ENCODE data around the gene MRGPRX3. TPM values are rescaled to one million over a fixed set of nuclear protein-coding genes. Genes with fewer than 3 reads are reported as not detected.

Gene MRGPRX3
- total RNA-seq, 2 experiments from 2014 or later = not detected

DNA sequence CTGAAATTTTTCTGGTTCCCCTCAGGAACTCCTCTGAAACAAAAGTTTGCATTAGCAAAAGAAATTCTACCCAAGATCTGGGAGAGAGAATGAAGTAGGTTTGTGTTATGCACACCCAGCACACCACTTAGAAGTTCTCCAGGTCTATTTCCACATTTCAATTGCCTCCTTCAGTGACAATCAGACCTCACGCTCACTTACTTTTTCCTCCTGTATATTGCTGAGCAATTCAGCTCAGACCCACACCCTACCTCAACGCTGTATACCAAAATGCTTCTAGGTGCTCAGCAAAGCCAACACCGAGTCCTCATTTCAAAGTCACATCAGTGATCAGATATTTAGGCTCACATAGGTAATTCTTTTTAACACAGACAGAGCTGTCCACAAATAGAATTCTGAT lies 19.2 kb downstream of the MRGPRX3 start:
- POLR2A ChIA-PET = no interaction called here
- CTCF ChIA-PET = no interaction called here

DNA sequence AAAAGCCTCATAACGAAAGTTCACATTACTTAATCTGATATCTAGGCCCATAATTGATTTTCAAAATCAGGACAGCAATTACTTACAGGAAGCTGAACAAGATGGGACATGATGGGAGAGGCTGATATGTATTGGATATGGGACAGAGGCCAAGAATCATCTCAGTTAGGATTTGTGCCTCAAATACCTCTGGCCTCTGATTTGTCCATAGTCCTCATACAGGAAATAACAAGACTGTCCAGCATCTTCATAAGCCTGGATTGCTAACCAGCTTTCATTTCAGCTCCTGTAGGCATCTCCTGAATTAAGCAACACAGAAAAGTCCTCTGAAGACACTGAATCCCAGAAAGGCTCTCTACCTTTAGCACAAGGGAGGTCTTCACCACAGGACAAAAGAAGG lies 36.0 kb downstream of the MRGPRX3 start:
- CTCF ChIA-PET = no interaction called here
- no peaks in the 10 kb centered on the region for H3K4me1 ChIP-seq (ENCODE audit: insufficient read depth, low read length)
- Mint-ChIP-seq H3K36me3 (ENCODE audit: low read depth) (no peaks in the 10 kb centered on the region), H3K4me1 (ENCODE audit: low read depth) (no peaks in the 10 kb centered on the region), H3K4me3 (no peak overlapping the region), H3K9me3 (peaks cover 4% of the 10 kb centered on the region), H3K27me3 (peaks cover 19% of the 10 kb centered on the region), H3K27ac (no peak overlapping the region)
- intact Hi-C loops (cut with DNase I, micrococcal nuclease) = no loop called here
- no peak for DNase-seq
- TF ChIP-seq CTCF (IDR thresholded peaks at IDR 0.05) = no peak
- no peak for ATAC-seq (ENCODE audit: poor library complexity)
- H3K27me3 ChIP-seq (ENCODE audit: control insufficient read depth in 1 of 2, insufficient read depth in 2 of 2, low read length in 2 of 2) = peaks cover 0 to 4% of the 10 kb centered on the region in 2 experiments
- H3K9me3 ChIP-seq (ENCODE audit: control insufficient read depth in 1 of 2, insufficient read depth in 1 of 2, low read length in 2 of 2) = no peaks in the 10 kb centered on the region
- POLR2A ChIA-PET = interaction anchor here (0.6 kb wide), 1 partner anchor 84 kb away, joined by 3 read pairs; no protein-coding TSS in a partner anchor
- no peak overlapping the region for H3K4me3 ChIP-seq (ENCODE audit: low read length)
- no peaks in the 10 kb centered on the region for H3K36me3 ChIP-seq (ENCODE audit: insufficient read depth, low read length)
- H3K27ac ChIP-seq (ENCODE audit: low read depth in 1 of 2, low read length in 2 of 2) = no peak overlapping the region

More for the DNA sequence above, 19.2 kb downstream of the MRGPRX3 start:
- intact Hi-C loops (cut with DNase I, micrococcal nuclease) = no loop called here
- ATAC-seq (ENCODE audit: poor library complexity) (no peak), DNase-seq (no peak)
- Histone ChIP-seq H3K27me3 (ENCODE audit: control insufficient read depth in 1 of 2, insufficient read depth in 2 of 2, low read length in 2 of 2) (peaks cover 0 to 5% of the 10 kb centered on the region in 2 experiments), H3K9me3 (ENCODE audit: control insufficient read depth in 1 of 2, insufficient read depth in 1 of 2, low read length in 2 of 2) (no peaks in the 10 kb centered on the region), H3K4me1 (ENCODE audit: insufficient read depth, low read length) (no peaks in the 10 kb centered on the region), H3K36me3 (ENCODE audit: insufficient read depth, low read length) (no peaks in the 10 kb centered on the region), H3K4me3 (ENCODE audit: low read length) (no peak overlapping the region), H3K27ac (ENCODE audit: low read depth in 1 of 2, low read length in 2 of 2) (no peak overlapping the region)
- Mint-ChIP-seq H3K27ac (no peak overlapping the region), H3K4me3 (no peak overlapping the region), H3K27me3 (peaks cover 54% of the 10 kb centered on the region), H3K36me3 (ENCODE audit: low read depth) (no peaks in the 10 kb centered on the region), H3K4me1 (ENCODE audit: low read depth) (no peaks in the 10 kb centered on the region), H3K9me3 (peaks cover 3% of the 10 kb centered on the region)
- TF ChIP-seq CTCF (IDR thresholded peaks at IDR 0.05) = no peak

DNA sequence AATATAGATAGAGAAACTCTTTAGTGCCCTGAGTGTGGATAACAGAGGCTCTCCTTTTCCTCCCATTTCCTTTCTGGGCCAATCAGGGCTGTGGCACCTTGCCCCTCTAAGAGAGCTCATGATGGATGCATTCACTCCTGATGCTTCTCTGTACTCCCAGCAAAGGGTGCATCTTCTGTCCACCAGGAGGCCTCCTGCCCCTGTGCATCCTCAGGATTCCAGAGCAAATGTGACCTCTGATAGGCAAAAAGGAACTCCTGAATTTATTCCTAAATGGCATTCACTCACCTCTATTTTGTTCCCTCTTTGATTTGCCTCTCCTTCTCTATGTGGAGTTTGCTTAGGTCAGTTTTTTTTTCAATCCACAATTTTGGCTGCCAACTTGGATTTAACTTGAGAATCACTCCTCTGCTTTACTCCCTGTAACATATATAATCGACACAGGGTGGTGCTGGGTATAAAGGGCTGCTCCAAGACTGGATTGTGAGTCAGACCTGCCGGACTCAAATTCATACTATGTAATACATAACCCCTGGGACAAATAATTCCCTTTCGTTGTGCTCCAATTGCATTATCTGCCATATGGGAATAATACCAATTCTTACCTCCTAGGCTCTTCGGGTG lies 39.1 kb downstream of the MRGPRX3 start:
- POLR2A ChIA-PET = no interaction called here
- TF ChIP-seq CTCF (IDR thresholded peaks at IDR 0.05) = no peak
- H3K36me3 Mint-ChIP-seq (ENCODE audit: low read depth) = no peaks in the 10 kb centered on the region
- ATAC-seq (ENCODE audit: poor library complexity) (no peak), DNase-seq (peak in 1 of 14 experiments; percentile 17)
- no peak overlapping the region for H3K27ac Mint-ChIP-seq
- H3K27me3 ChIP-seq (ENCODE audit: control insufficient read depth in 1 of 2, insufficient read depth in 2 of 2, low read length in 2 of 2) = peaks cover 2 to 9% of the 10 kb centered on the region in 2 experiments
- H3K4me1 Mint-ChIP-seq (ENCODE audit: low read depth) = no peaks in the 10 kb centered on the region
- CTCF ChIA-PET = no interaction called here
- no peaks in the 10 kb centered on the region for H3K9me3 ChIP-seq (ENCODE audit: control insufficient read depth in 1 of 2, insufficient read depth in 1 of 2, low read length in 2 of 2)
- intact Hi-C loops (cut with DNase I, micrococcal nuclease) = loop anchor here in 1 of 2 experiments (2.0 kb wide), 1 partner anchor 593 kb away; no protein-coding TSS in a partner anchor
- peaks cover 39% of the 10 kb centered on the region for H3K27me3 Mint-ChIP-seq
- no peak overlapping the region for H3K27ac ChIP-seq (ENCODE audit: low read depth in 1 of 2, low read length in 2 of 2)
- no peaks in the 10 kb centered on the region for H3K4me1 ChIP-seq (ENCODE audit: insufficient read depth, low read length)
- H3K36me3 ChIP-seq (ENCODE audit: insufficient read depth, low read length) = no peaks in the 10 kb centered on the region
- H3K9me3 Mint-ChIP-seq = no peaks in the 10 kb centered on the region
- H3K4me3 Mint-ChIP-seq = no peak overlapping the region
- H3K4me3 ChIP-seq (ENCODE audit: low read length) = no peak overlapping the region

All from CD4-positive, alpha-beta T cell (primary cell).